ENCODE data around the gene TNPO2.

Gene TNPO2

GRCh38 chr19:12675399-12675798 lies 48.3 kb downstream of the TNPO2 start:
- no peak for DNase-seq

- no peak for DNase-seq
Measured at GRCh38 chr19:12672744-12673143, 51.0 kb downstream of the TNPO2 start.

GRCh38 chr19:12670159-12670928 lies 53.4 kb downstream of the TNPO2 start:
- DNase-seq, result no peak

GRCh38 chr19:12669270-12670158 lies 54.2 kb downstream of the TNPO2 start:
- DNase-seq, result peak; percentile 36 to 59 (median 46)

GRCh38 chr19:12668932-12669269 lies 54.8 kb downstream of the TNPO2 start:
- peak; percentile 18 to 38 (median 25) for DNase-seq

GRCh38 chr19:12668346-12668745 lies 55.4 kb downstream of the TNPO2 start:
- DNase-seq, result no peak

GRCh38 chr19:12667731-12668302 lies 55.9 kb downstream of the TNPO2 start:
- DNase-seq, result no peak

- DNase-seq, result peak; percentile 60 to 69 (median 65)
Measured at GRCh38 chr19:12666265-12667048, 57.3 kb downstream of the TNPO2 start, which contains the start of the genes MAN2B1 and WDR83. Gene MAN2B1 (minus strand): TSS chr19:12666742. CDS start chr19:12666701, 41 bp downstream. Gene WDR83 (plus strand): TSS chr19:12666807. CDS start chr19:12669791, 2,984 bp downstream.

GRCh38 chr19:12665671-12666264 lies 58.0 kb downstream of the TNPO2 start:
- DNase-seq, result no peak

- DNase-seq, result peak in 2 of 4 experiments; percentile 31 to 32
Measured at GRCh38 chr19:12665281-12665573, 58.5 kb downstream of the TNPO2 start.

- DNase-seq, result no peak
Measured at GRCh38 chr19:12664406-12665280, 59.1 kb downstream of the TNPO2 start.

- no peak for DNase-seq
Measured at GRCh38 chr19:12660980-12661379, 62.8 kb downstream of the TNPO2 start.

- DNase-seq, result no peak
Measured at GRCh38 chr19:12657966-12658365, 65.8 kb downstream of the TNPO2 start.

- no peak for DNase-seq
Measured at GRCh38 chr19:12656899-12657571, 66.7 kb downstream of the TNPO2 start.

GRCh38 chr19:12655546-12655945 lies 68.2 kb downstream of the TNPO2 start:
- DNase-seq, result no peak

GRCh38 chr19:12652219-12652618 lies 71.5 kb downstream of the TNPO2 start:
- no peak for DNase-seq

- no peak for DNase-seq
Measured at GRCh38 chr19:12649941-12650340, 73.8 kb downstream of the TNPO2 start.
